ENCODE measurements around the gene TENT5A.

TENT5A gene

DNA sequence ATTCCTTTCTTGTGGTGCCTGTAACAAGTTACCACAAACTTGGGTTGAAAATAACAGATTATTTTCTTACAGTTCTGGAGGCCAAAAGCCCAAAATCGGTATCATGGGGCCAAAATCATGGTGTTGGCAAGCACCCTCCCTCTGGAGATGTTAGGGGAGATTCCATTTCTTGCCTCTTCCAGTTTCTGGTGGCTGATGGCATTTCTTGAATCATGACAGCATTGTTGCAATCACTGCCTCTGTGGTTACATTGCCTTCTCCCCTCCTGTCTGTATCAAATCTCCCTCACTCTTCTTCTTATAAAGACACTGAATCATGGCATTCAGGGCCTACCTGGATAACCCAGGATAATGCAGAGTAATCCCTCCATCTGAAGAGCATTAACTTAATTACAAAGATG, 17.9 kb upstream of the TENT5A start:
- no peak for DNase-seq

DNA sequence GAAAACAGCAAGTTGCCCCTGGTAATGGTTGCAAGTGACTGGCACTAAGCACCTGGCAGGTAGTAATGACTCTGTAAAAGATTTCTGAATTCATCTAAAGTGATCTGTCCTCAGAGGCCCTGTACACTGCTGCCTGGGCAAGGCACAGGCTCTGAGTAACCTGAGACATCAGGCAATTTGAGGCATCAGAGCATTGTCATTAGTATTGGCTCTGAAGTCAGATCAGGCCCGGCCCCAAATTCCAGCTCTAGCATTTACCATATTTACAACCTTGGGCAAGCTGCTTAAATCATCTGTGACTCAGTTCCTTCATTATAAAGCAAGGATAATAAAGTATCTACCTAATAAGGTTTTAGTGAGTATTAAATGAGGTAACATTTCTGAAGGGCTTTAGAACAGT, 17.3 kb upstream of the TENT5A start:
- no peak for DNase-seq

DNA sequence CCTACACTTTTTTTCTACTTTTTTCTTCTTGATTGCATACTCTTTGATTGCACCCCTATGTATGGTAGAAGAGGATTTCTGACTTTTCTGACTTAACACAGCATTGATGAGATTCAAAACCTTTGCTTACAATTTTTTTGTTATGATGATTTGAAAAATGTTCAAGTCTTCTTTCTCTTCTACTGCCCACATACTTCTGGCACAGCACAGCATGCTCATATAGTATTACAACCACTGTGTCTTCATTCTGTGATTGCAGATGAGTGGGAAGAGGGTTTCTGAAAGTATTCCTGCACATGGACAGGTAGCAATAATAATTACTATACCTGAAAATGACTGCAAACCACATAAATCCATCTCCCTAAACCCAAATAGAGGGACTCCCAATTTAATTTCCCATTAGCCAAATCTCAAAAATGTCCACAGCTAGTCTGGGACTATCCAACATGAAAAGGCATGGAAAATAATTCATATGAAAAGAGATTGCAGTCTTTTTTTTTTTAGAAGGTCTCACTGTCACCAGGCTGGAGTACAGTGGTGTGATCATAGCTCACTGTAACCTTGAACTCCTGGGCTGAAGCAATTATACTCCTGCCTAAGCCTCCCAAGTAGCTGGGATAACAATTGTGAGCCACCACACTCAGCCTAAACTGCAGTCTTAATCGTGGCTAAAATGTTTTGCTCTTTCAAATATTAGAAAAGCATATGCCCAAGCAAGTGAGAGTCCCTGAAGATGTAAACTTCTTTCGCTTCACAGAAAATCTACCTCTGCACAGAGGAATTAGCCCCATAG, 15.9 kb upstream of the TENT5A start:
- DNase-seq: no peak

DNA sequence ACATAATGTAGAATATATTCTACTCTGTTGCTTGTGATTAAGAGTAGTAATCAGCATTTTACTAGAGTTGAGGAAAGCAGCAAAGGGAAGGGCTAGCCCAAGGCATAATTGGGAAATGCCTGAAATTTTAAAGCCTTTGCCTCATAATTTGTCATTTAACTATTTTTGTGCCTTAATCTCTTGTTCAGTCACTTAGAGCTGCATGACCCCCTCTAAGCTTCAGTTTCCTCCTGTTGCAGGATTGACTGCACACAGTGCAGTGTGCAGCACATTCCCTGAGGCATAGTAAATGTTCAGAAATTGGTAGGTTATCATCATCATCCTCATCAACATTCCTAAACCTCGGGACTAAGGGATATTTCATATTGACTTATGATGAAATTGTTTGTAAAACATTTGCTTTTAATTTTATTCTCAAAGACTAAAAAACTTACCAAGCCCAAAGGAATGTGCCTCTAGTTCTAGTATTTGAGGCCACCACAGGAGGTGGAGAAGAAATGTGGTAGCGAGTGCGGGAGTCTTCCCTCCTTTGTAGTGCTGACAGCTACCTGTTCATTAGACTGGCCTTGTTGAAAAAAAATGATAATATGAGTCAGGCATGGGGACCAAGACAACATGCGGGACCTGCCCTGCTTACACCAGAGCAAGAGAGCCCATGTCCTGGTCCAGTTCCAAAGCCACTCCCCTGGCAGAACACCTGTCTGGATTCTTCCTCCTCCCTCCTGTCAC, 14.8 kb upstream of the TENT5A start:
- DNase-seq: peak; percentile 38

DNA sequence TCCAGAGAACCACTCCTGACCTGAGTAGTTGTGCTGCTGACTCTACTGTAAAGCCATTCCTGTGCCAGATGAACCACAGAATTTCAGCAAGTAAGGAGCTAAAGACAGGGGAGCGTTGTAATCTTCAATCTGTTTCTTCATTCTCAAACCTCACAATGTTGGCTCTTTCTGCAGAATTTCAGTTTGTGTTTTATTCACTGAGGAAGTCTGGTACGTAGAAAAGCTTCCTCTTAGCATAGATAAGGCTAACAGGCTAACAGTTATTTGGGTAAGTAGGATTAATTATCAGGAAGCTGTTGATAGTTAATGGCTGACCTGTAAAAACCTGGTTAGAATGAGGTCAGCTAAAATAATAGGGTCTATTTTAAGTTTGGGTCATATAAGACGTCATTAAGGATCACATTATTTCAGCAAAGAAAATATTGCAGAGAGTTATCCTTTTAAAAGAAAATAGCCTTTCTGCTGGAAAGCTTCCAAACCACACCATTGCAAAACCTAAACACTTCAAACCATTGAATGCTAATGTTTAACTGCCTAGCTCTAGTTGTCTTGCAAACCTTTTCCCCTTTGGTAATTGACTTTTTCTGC, 14.1 kb upstream of the TENT5A start:
- DNase-seq: peak; percentile 84

DNA sequence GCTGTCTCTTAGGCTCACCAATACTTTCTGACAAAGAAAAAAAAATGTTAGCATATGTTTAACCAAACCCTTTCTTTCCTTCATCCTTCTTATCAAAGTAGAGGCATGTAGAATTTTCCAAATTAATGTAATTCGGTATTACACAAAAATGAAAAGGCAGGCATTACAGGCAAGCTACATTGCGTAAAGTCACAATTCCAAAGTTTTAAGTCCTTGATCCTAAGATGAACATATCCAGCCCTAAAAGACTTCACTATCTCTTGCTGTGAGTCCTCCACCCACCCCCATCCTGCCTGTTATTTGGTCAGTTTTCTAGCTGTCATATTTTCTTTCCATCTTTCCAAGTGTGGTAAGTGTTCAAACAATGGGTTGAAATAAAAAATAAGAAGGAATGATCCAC, 12.1 kb upstream of the TENT5A start:
- DNase-seq: no peak

DNA sequence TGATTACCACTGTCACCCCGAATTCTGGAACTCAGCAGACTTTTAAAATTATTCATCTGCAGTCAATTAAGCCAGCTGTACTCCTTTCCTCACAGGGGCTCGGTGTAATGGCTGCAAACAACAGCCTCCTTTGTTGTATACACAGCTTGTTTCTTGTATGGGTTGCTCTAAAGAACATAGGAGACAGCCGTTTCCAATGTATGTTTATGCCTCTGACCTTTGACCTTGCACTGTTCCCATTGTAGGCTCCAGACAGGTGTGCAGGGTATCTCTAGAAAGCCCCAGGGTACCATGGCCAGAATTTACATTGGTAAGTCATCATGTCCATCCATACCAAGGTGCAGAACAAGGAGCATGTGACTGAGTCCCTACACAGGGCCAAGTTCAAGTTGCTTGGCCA, 11.5 kb upstream of the TENT5A start:
- no peak for DNase-seq

DNA sequence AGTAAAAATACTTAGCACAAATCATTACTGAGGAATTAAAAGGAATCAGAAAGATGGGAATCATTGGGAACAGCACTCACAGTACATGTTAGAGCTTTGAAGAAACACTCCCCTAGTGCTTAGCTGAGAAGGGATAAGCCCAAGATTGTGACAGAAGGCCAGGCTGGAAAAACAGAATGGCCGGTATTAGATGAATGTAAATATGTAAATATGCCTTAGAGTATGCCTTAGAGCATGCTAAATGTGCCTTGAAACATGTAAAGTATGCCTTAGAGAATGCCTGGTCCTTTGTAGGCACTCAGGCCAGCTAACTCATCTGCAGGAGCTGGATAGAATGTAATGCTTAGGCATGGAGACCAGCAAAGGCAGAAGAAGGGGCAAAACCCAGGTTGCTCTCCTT, 10.6 kb upstream of the TENT5A start:
- no peak for DNase-seq

DNA sequence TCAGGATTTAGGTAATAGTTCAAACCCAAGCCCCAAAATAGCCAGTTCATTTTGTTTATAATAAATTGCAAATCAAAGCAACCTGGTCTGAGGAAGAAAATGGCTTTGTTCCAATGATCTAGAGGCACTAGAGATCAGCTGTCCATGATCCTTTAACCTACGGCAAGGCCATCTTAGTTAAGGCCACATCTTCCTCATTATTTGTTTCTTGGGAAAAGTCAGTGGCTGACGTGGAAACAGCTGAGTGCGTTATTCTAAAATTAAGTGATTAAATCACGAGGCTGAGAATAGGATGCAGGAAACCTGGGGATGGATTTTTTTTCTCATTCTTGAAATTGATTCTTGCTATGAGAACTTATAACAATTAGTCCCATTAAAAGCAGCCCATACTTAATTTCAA, 10.1 kb upstream of the TENT5A start:
- DNase-seq: no peak

DNA sequence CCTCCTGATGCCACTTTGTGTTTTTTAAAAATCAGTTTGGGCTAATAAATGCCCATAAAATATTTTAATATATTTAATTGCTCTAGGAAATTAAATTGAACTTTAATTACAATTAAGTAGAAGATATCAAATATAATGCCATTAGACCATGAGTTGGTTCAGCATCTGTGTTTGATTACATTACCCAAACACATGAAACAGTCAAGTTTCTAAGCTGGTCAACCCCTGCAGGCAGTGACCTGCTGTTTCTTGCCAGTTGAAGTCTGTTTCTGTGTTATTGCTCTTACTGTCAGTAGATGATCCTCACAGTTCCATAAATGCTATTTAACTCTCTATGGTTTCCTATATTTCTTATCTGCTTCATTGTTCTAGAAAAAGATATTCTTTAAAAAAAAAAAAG, 9.7 kb upstream of the TENT5A start:
- DNase-seq: no peak

DNA sequence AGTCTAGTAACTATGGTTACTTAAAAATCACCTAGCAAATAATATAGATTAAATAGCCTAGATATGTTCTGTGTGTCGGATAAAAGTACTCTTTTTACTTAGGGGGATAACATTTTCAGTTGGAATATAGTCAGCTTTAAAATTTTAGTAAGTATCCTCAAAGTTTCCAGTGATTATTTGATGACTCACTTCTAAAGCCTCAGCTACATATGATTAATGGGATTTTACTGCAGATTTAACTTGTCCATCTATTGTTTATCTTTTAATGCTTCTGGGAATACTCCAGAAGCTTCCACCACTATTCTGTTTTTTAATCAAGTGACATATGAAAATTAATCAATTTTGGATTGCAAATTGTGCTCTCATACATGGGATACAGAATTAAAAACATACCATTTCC, 8.7 kb upstream of the TENT5A start:
- no peak for DNase-seq

DNA sequence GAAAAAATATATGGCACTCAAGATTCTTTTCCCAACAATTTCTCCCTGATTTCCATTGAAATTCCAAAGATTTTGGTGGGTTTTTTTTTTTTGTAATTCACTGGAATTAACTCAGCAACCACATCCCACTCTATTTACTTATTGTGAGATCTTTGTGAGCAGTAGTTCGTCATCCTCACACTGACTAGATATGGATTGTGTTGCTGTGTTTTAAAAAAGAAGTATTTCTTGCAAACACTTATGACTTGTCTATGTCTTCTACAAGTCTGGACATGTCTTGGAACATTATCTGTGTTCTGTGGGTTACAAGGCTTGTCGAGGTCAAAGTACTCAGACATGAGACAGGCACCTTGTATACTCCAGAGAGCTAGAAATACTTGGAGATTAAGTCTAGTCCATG, 7.3 kb upstream of the TENT5A start:
- peak; percentile 19 for DNase-seq

DNA sequence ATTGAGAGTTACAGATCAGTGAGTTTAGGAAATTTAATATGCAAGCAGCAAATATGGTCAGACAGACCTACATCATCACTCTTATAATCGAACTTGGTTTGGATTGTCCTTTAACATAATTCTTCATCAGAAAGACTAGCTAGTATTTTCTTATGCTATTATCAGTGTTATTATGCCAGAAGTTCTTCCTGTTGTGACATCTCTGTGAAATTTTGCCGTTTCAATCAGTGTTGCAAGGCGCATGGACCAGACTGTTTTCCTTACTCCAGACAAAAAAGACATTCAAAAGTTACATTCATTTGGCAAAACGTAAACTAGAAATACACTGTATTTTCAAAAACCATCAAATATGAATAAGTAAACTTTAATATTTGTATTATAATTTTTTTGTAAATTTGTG, 5.7 kb upstream of the TENT5A start:
- no peak for DNase-seq

DNA sequence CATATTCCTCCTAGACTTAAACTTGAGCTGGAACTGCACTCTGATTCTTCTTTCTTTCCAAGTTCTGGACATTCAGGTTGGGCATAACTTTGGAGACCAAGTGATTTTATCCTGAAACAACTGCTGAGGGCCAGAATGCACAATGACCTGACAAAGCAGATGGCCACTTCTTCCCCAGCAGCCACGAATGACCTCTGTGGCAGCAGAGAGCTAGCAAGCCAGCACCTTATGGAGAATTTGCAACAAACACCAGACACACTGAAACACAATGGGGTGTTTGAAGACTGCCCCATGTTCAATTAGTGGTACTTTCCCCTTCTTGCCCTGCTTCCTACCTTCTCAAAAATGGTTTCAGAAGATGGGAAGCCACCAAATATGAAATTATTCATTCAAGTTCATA, 4.2 kb upstream of the TENT5A start:
- DNase-seq: peak; percentile 36

DNA sequence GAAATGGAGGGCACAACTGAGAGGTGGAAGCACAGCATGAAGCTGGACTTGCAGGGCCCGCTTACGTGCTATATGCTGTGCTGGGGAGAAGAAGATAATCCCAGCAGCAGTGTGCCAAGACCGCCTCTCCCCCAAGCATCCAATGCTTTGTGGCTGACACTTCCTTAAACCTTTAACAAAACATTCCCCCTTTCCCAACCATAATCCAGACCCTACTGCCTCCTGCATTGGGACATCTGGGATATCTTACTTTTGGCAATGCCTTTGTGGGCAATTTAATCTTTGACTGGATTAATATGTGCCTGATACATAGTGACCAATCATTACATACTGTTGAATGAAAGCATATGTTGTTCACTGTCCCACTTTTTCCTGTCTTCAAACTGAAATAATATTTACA, 3.1 kb upstream of the TENT5A start:
- no peak for DNase-seq

DNA sequence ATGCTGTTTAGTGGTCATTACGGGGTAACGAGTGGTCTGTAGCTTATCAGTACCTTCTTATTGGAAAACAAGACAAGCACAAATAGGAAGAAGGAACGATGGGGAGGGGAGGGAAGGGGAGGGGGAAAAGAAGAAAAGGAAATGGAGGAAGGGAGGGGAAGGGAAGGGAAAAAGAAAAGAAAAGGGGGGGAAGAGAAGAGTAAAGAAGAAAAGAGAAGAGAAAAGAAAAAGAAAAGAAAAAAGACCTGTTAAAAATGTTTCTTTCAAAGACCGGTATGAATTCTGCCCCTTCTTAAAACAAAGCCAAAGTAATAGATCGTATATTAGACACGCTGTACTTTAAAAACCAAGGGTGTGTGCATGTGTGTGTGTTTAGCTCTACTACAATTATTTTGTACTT, 2.4 kb upstream of the TENT5A start:
- DNase-seq: no peak

DNA sequence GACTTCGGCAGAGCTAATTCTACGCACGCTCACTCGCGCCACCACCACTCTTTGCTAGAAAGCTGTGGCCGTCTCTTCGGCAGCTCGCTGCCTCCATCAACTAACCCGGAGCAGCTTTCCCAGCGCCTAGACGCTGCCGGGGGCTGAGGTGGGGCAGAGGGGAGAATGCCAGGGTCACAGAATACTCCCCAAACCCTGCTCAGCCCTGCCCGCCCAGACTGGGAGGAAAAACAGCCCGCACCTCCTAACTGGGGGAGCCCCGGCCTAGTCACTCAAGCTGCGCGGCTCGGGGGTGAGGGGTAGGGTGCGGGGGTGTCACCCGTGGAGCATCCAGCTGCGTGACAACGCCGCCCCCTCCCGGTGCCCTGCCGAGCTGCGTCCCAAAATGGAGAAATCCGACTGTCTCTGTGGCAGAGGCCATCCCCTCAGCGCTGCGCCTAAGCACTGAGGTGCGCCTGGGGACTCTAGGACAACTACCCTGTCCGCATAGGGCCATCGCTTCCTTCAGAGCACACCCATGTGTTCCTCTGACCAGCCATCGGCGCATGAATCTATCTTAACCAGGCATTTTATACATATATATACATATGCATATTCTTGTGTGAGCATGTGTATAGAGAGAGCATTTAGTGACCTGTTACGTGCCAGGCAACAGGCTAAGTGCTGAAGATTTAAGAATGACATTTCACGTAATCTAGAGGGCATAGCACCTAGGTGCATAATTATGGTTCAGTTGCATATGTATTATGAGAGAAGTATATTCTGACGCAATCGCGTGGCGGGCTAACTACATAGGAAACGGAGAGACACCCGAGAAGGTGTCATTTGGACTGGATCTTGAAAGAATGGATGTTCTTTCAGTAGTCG, 1.5 kb upstream of the TENT5A start:
- peak; percentile 90 for DNase-seq

DNA sequence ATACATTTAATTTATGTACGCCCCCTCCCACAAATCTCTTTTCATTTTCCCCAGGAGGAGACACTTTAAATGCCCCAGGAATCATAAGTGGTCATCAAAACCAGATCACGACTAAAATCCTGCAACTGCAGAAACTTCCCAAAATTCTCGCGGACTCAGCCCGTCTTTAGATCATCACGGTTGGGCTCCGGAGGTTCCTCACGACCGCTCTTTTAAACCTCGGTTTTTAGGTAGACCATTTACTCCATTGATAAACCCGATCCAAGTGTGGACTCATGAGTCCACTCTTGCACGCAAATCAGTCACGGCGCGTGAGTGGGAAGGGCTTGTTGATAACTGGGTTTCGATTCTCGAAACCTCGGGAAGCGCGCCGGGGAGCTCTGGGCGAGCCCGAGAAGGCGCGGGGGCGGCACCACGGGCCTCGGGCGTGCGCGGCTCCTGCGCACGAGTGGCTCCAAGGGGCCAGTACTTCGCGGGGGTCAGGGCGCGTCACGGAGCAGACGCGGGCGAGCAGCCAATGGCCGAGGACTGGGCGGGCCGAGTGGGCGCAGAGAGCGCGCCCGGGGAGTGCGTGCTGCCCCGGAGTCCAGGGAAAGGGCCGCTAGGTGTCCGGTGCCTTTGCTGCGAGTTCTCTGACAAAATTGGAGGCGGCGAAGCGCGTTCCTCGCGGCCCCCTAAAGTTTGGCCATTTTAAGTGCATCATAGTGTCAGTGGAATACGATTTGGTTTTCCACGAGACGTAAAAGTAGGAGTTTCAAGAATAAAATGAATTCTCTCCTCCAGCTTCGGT, 635 bp upstream of the TENT5A start:
- peak; percentile 92 for DNase-seq

DNA sequence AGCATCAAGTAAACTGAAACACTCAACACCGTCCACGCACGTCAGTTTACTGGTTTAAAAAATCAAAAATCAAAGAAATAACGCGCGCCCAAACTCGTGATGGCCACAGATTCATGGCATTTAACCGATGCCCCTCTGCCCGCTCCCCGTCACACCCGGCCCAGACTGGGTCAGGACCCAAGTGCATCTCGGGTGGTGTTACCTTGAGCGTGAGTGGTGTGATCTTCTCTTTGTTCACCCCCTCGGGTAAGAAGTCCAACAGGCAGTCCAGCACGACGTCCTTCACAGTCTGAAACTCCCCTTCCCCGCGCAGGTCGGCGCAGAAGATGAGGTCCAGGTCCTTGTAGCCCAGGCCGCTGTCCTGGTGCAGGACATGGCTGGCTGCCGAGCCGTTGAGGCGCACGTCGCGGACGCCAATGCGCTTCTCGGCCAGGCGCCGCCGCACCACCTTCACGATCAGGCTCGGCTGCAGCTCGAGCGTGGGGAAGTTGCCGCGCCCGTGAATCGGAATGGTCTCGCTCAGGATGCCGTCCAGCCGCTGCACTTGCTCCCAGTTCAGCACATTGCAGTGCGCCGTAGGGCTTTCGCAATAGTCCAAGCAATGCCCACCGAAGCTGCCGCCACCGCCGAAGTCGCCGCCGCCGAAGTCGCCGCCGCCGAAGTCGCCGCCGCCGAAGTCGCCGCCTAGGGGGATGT, 945 bp downstream of the TENT5A start:
- DNase-seq: peak; percentile 80

DNA sequence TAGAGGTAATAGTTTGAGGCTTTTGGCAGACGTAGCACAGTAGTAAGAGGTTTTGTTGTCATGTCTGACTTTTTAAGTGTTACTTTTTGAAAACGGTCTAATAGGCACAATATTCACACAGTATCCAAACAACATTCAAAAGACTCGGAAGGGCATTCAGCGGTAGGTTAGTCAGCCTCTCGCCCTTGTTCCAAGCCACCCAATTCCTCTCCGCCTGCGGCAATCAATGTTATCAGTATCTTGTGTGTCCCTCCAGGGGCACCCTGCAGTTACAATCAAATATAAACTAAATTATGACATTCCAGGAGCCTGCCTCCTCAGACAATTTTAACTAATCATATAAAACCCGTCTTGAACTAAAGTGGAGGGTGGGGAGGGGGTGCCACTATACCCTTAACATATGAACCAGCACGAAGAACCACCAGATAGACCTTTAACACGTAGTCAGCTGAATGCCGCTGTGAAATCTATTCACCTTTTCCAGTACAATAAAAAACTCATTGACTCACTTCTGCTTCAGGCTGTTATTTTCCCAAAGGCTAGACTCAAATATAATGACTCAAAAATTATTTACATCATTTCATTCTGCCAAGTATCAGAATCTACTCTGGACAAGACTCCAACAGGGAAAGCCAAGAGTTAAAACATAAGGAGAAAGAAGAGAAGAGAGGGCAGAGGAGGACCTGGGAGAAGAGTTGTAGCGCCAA, 1.6 kb downstream of the TENT5A start:
- DNase-seq: peak; percentile 69

DNA sequence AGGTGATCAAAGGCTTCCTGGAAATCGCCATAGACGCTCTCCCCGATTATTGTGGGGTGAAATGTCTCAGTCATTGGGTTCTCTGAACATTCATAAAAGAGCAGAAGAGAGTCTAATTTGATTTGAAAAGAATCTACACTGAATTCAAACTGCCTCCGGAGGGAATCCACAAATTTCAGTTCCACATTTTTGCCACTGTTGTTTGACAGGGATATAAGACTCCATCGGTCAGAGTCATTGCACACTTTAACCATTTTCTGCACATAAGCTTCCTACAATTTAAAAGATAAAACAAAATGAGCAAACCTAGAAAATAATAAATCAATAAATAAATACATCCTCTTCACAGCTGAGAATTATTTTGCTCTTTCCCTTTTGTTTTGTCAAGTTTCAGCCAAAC, 2.3 kb downstream of the TENT5A start:
- DNase-seq: peak; percentile 43
